CD4-positive, alpha-beta T cell (primary cell): ENCODE measurements around the gene ALDH3B1. TPM values are rescaled to one million over a fixed set of nuclear protein-coding genes. Genes with fewer than 3 reads are reported as not detected.

Experiments used
- ATAC-seq: fragments of 200-7000 bp; cut with Tn5 transposase; one replicate; pipeline ENCODE4 v1.10.0; 2022; ENCODE audit warnings: mild to moderate bottlenecking; ENCODE audit not compliant: poor library complexity
- CTCF ChIA-PET: fragments of 350-600 bp; sonication (Branson Sonifier 250); formaldehyde crosslinking; loops from one replicate; lab custom pipeline; 2021; ENCODE audit warnings: antibody characterized with exemption, inconsistent platforms; lab: Charles Lee
- POLR2A ChIA-PET: fragments of 350-600 bp; sonication (Branson Sonifier 250); formaldehyde crosslinking; loops from one replicate; lab custom pipeline; 2021; ENCODE audit warnings: antibody characterized with exemption, inconsistent platforms; lab: Charles Lee
- DNase-seq, 14 experiments: peaks; one replicate each; pipeline ENCODE4 v3.0.0-alpha.2; 2013 to 2020; ENCODE audit warnings: mixed read lengths in 2 of 14
- H3K27ac ChIP-seq, 2 donors: one replicate each; pipeline versions ENCODE4 v1.5.1 to v1.7.0; 2013; ENCODE audit warnings: low read length in 2 of 2, low read depth in 1 of 2, mild to moderate bottlenecking in 1 of 2
- H3K27me3 ChIP-seq, 2 experiments: 1 replicate in 1 of 2; 2 replicates in 1 of 2; pipeline versions ENCODE4 v1.6.1 to v1.7.0; 2013; ENCODE audit warnings: low read length in 2 of 2, control low read depth in 1 of 2, mild to moderate bottlenecking in 1 of 2, moderate library complexity in 1 of 2; ENCODE audit not compliant: insufficient read depth in 2 of 2, control insufficient read depth in 1 of 2
- H3K36me3 ChIP-seq: one replicate; pipeline ENCODE4 v1.6.1; 2013; ENCODE audit warnings: low read length, control low read depth; ENCODE audit not compliant: insufficient read depth
- H3K4me1 ChIP-seq: one replicate; pipeline ENCODE4 v1.6.1; 2013; ENCODE audit warnings: low read length, control low read depth; ENCODE audit not compliant: insufficient read depth
- H3K4me3 ChIP-seq: one replicate; pipeline ENCODE4 v1.5.1; 2013; ENCODE audit warnings: mild to moderate bottlenecking, low read length, moderate library complexity
- H3K9me3 ChIP-seq, 2 experiments: 1 replicate in 1 of 2; 2 replicates in 1 of 2; pipeline versions ENCODE4 v1.6.1 to v1.7.0; 2013; ENCODE audit warnings: low read length in 2 of 2, mild to moderate bottlenecking in 2 of 2, control low read depth in 1 of 2, moderate library complexity in 1 of 2; ENCODE audit not compliant: control insufficient read depth in 1 of 2, insufficient read depth in 1 of 2
- H3K27ac Mint-ChIP-seq: one replicate; pipeline ENCODE4 v1.8.0; 2020; ENCODE audit warnings: mixed read lengths
- H3K27me3 Mint-ChIP-seq: one replicate; pipeline ENCODE4 v1.8.0; 2021; ENCODE audit warnings: mixed read lengths
- H3K36me3 Mint-ChIP-seq: one replicate; pipeline ENCODE4 v1.8.0; 2021; ENCODE audit warnings: low read depth, mixed read lengths
- H3K4me1 Mint-ChIP-seq: one replicate; pipeline ENCODE4 v1.8.0; 2021; ENCODE audit warnings: low read depth, mixed read lengths
- H3K4me3 Mint-ChIP-seq: one replicate; pipeline ENCODE4 v1.8.0; 2020; ENCODE audit warnings: mild to moderate bottlenecking, mixed read lengths
- H3K9me3 Mint-ChIP-seq: one replicate; pipeline ENCODE4 v1.8.0; 2020; ENCODE audit warnings: mixed read lengths
- CTCF ChIP-seq: fragments of 200-600 bp; IDR thresholded peaks from one replicate; pipeline ENCODE4 v1.8.0; 2022; ENCODE audit warnings: antibody characterized with exemption, mild to moderate bottlenecking
- intact Hi-C, 2 experiments: fragments of 100-400 bp; cut with DNase I in 1 of 2; cut with micrococcal nuclease in 1 of 2; formaldehyde crosslinking; loops; one replicate each; pipeline versions ENCODE4 v1.15.1 to v1.9.0; 2023 to 2025; cut with DNase I, micrococcal nuclease
- total RNA-seq, 174 experiments: library from RNA in 2 of 174; stranded (reverse) in 2 of 174; gene quantifications; one replicate each; pipeline ENCODE4 v1.2.3 and lab custom pipeline; 2021 to 2026

ALDH3B1 gene
- total RNA-seq, 2 experiments from 2014 or later: 0.34 to 0.44 TPM

- H3K4me3 ChIP-seq: no peak overlapping the region
- peak overlapping the region; percentile 82 for H3K4me3 Mint-ChIP-seq
- no peaks in the 10 kb centered on the region for H3K27me3 Mint-ChIP-seq
- no peaks in the 10 kb centered on the region for H3K9me3 ChIP-seq
- peaks cover 29% of the 10 kb centered on the region for H3K4me1 Mint-ChIP-seq
- DNase-seq (peak in 1 of 14 experiments; percentile 15), ATAC-seq (no peak)
- H3K27ac ChIP-seq: peak overlapping the region; percentile 48 to 77
- no peaks in the 10 kb centered on the region for H3K9me3 Mint-ChIP-seq
- no peaks in the 10 kb centered on the region for H3K27me3 ChIP-seq
- CTCF ChIA-PET: no interaction called here
- H3K4me1 ChIP-seq: peaks cover 76% of the 10 kb centered on the region
- H3K36me3 Mint-ChIP-seq: peaks cover 9% of the 10 kb centered on the region
- H3K36me3 ChIP-seq: peaks cover 36% of the 10 kb centered on the region
- H3K27ac Mint-ChIP-seq: peak overlapping the region; percentile 85
- intact Hi-C loops: loop anchor here in 1 of 2 experiments (5.0 kb wide), 1 partner anchor 425 kb away; the partner anchor contains the start of gene PPP6R3
- TF ChIP-seq CTCF: no peak
- POLR2A ChIA-PET: interaction anchor here (0.6 to 1.5 kb wide), 2 partner anchors 82 to 170 kb away, joined by 3 read pairs; no protein-coding TSS in a partner anchor
These were observed 27.5 kb downstream of the ALDH3B1 start for GRCh38 chr11:68037411-68038225.

DNA sequence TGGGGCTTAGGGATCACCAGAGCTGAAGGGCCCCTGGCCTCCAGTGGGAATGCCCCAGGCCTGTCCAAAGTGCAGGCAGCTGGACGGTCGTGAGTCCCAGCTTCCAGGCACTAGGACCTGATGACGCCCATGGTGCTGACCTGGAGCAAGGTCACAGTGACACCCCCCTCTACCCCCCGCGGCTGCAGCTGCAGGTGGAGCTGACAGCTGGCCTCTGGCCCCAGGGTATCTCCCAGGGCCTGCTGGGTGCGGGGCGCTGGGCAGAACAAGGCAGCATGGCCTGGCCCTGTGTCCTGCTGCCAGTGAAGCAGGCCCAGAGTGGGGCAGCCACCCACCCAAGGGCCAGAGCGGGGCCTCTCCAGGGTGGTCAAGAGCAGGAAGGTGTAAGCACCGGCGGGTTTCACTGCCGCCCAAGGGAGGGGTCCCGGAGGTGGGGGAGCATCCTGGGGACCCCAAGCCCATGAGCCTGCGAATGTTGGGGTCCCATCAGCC, 28.1 kb downstream of the ALDH3B1 start:
- Histone ChIP-seq H3K36me3 (peaks cover 36% of the 10 kb centered on the region), H3K9me3 (no peaks in the 10 kb centered on the region), H3K27me3 (no peaks in the 10 kb centered on the region), H3K4me1 (peaks cover 70% of the 10 kb centered on the region), H3K4me3 (peak overlapping the region; percentile 96), H3K27ac (peak overlapping the region; percentile 77 to 82)
- ChIA-PET CTCF (interaction anchor here (0.9 kb wide), 1 partner anchor 171 kb away, joined by 4 read pairs; no protein-coding TSS in a partner anchor), POLR2A (interaction anchor here (0.6 to 1.7 kb wide), 3 partner anchors 8 to 169 kb away, joined by 3 to 9 read pairs (median 3); partner anchors contain the start of gene NDUFS8)
- DNase-seq (no peak), ATAC-seq (no peak)
- Mint-ChIP-seq H3K36me3 (peaks cover 9% of the 10 kb centered on the region), H3K27me3 (no peaks in the 10 kb centered on the region), H3K27ac (no peak overlapping the region), H3K4me3 (peak overlapping the region; percentile 89), H3K9me3 (no peaks in the 10 kb centered on the region), H3K4me1 (peaks cover 29% of the 10 kb centered on the region)
- no peak for TF ChIP-seq CTCF
- intact Hi-C loops: loop anchor here in 1 of 2 experiments (5.0 kb wide), 1 partner anchor 424 kb away; the partner anchor contains the start of gene PPP6R3

GRCh38 chr11:68038718-68039525, 28.8 kb downstream of the ALDH3B1 start, which contains the start of gene TCIRG1:
Gene TCIRG1 (plus strand): TSS chr11:68039025. CDS start chr11:68041272, 2,247 bp downstream.
- intact Hi-C loops: loop anchor here (1.0 to 5.0 kb wide), 2 partner anchors 9 to 423 kb away; partner anchors contain the start of genes NDUFS8 (in 1 of the 2) and PPP6R3 (in 1 of the 2)
- Histone ChIP-seq H3K27me3 (no peaks in the 10 kb centered on the region), H3K27ac (peak within 1 kb of the TSS; percentile 77 to 82), H3K4me1 (peaks cover 66% of the 10 kb centered on the region), H3K36me3 (peaks cover 36% of the 10 kb centered on the region), H3K9me3 (no peaks in the 10 kb centered on the region), H3K4me3 (peak within 1 kb of the TSS; percentile 96)
- Mint-ChIP-seq H3K27ac (peak within 1 kb of the TSS; percentile 92), H3K9me3 (no peaks in the 10 kb centered on the region), H3K27me3 (no peaks in the 10 kb centered on the region), H3K36me3 (peaks cover 9% of the 10 kb centered on the region), H3K4me1 (peaks cover 29% of the 10 kb centered on the region), H3K4me3 (peak within 1 kb of the TSS; percentile 89)
- ChIA-PET CTCF (interaction anchor here (0.9 kb wide), 1 partner anchor 171 kb away, joined by 4 read pairs; no protein-coding TSS in a partner anchor), POLR2A (interaction anchor here (0.9 to 1.7 kb wide), 3 partner anchors 9 to 34 kb away, joined by 3 to 9 read pairs (median 3); partner anchors contain the start of gene NDUFS8)
- DNase-seq: peak in 12 of 14 experiments; percentile 12 to 79 (median 56)
- peak; percentile 55 for ATAC-seq
- TF ChIP-seq CTCF: no peak
